Glomerular visceral epithelial cell (primary cell): ENCODE data around the gene TAS2R14.

Experiments used
- DNase-seq: peaks from one replicate; pipeline ENCODE4 v3.0.0-alpha.2; 2016; ENCODE audit errors: extremely low spot score

The TAS2R14 gene

DNA sequence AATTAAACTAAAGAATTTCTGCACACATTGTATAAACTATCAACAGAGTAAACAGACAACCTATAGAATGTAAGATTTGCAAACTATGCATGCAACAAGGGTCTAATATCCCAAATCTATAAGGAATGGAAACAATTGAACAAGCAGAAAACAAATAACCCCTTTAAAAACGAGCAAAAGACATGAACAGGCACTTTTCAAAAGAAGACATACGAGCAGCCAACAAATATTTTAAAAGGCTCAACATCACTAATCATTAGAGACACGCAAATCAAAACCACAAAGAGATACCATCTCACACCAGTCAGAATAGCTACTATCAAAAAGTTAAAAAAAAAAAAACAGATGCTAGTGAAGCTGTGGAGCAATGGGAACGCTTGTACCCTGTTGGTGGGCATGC is 34.4 kb downstream of the TAS2R14 start:
- no peak for DNase-seq

DNA sequence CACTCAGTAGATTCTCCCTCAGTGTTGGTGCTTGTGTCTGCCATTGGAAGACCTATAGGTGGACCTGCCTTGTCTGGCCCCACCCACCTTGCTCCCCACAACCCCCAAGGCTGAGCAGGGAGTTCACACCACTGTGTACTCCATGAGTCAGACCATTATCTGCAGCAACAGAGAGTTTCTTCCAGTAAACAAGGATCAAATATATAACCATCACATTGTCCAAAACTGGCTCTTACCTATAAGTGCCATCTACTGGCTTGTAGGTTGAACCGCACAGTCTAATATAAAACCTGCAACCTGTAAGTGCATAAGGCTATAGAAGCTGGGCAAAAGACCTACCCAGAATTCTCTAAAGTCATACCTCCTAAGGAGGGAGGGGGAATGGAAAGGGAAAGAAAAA is 37.6 kb downstream of the TAS2R14 start:
- no peak for DNase-seq

DNA sequence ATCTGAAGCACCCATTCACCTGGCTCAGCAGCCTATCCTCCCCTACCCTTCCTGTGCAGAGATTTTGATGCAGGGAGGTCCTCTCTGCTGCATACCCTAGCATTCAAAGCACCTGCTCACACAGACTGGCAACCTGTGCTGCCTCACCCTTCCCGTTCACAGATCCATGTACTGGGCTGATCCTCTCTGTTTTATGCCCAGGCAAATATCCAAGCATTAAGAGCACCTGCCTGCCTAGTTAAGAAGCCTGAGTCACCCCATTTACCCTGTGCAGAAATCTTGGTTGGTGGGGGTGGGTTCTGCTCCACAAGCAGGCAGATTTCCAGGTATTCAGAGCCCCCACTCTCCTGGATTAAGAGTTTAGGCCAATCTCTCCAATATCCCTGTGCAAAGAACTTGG is 38.1 kb downstream of the TAS2R14 start:
- DNase-seq, result no peak

GRCh38 chr12:10900530-10900929 is 38.5 kb downstream of the TAS2R14 start:
- DNase-seq, result no peak

DNA sequence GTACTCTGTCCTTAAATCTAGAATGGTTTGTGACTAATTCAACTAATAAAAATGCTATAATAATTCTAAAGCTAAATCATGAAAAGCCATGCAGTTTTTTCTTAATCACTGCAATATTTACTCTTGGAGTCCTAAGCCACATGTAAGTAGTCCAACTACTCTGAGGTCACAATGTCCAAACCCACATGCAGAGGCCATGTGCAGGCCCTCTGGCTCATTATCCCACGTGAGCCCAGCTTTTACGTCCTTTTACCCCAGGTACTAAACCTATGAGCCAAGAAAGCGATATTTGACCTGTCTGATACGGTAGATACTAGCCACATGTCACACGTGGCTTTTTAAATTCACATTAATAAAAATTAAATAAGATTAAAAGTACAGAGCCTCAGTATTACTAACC is 42.2 kb downstream of the TAS2R14 start:
- DNase-seq, result no peak

DNA sequence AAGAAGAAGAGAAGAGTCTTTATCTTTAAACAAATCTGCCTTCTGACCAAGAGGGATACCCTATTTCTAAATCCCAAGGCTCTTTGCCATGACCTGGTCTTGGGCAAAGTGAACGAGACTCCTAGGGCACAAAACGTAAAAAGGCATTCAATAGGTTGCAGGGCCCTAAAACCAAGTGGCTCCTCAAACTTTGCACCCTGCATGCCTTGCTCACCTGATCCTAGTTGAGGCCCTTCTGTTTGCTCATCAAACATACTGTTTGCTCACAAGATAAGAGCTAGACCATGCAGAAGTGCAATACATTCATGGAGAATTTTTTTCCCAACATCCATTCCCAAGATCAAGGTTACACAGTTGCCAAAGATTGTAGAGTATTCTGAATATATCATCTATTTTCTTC is 47.1 kb downstream of the TAS2R14 start:
- no peak for DNase-seq

DNA sequence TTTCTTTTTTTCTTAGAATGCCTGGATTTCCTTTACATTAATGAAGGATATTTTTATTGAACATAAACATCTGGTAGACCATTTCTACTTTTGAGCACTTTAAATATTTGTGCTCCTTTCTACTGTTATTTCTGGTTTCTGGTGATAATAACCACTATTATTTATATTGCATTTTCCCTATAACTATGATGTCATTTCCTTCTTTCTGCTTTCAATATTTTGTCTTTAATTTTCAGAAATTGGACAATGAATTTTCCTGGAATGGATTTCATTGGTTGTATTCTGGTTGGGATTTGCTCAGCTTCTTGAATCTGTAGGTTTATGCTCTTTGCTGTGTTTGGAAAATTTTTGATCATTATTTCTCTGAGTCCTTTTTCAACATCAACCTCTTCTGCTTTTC is 49.8 kb downstream of the TAS2R14 start:
- no peak for DNase-seq
